ENCODE results near the gene ANGEL1. TPM values are rescaled to one million over a fixed set of nuclear protein-coding genes. Genes with fewer than 3 reads are reported as not detected.

Gene ANGEL1
- total and polyA plus RNA-seq, 9 of the 15 experiments (the other 6 are each of a cell fraction or from before 2014, with no cell fraction given), result 2.1 to 22.2 (median 7.3) TPM

DNA sequence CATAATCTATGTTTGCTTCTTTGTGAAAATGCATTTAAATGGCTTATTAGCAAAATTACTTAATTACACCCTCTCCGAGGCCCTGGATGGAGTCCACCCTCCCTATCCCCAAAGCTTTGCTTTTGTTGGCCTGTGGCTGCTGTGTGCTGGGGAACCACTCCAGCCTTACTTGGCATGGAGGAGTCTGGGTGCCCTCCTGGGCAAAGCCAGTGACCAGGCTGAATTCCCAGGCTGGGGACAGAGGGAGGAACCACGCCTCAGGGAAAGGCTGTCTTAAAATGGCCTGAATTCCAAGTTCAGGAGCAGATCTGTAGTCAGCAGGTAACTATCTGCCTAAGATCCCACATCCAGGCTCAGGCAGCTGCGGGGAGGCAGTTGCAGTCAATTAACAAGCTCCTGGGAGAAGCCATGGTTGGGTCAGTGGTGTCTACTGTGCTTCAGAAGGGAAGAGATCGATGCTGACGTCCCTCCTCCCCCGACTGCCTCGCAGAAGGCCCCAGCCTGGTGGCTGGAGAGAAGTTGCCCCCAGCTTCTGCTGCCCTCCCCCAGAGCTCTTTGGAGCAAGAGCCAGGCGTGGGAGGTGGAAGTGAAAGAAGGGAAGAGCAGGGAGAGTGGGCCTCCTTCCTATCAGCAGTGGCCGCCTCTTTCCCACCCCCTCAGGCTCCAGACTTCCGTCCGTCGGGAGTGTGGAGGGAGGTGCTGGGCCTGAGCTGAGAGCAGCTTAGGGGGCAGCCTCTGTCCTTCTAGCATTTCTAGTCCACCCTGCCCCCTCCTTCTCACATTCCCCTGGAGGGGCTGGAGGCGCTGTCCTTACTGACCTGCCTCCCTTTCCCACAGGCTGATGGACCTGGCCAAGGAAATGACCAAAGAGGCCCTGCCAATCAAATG lies 40.1 kb downstream of the ANGEL1 start (continued):
- TF ChIP-seq, protein P1, sequence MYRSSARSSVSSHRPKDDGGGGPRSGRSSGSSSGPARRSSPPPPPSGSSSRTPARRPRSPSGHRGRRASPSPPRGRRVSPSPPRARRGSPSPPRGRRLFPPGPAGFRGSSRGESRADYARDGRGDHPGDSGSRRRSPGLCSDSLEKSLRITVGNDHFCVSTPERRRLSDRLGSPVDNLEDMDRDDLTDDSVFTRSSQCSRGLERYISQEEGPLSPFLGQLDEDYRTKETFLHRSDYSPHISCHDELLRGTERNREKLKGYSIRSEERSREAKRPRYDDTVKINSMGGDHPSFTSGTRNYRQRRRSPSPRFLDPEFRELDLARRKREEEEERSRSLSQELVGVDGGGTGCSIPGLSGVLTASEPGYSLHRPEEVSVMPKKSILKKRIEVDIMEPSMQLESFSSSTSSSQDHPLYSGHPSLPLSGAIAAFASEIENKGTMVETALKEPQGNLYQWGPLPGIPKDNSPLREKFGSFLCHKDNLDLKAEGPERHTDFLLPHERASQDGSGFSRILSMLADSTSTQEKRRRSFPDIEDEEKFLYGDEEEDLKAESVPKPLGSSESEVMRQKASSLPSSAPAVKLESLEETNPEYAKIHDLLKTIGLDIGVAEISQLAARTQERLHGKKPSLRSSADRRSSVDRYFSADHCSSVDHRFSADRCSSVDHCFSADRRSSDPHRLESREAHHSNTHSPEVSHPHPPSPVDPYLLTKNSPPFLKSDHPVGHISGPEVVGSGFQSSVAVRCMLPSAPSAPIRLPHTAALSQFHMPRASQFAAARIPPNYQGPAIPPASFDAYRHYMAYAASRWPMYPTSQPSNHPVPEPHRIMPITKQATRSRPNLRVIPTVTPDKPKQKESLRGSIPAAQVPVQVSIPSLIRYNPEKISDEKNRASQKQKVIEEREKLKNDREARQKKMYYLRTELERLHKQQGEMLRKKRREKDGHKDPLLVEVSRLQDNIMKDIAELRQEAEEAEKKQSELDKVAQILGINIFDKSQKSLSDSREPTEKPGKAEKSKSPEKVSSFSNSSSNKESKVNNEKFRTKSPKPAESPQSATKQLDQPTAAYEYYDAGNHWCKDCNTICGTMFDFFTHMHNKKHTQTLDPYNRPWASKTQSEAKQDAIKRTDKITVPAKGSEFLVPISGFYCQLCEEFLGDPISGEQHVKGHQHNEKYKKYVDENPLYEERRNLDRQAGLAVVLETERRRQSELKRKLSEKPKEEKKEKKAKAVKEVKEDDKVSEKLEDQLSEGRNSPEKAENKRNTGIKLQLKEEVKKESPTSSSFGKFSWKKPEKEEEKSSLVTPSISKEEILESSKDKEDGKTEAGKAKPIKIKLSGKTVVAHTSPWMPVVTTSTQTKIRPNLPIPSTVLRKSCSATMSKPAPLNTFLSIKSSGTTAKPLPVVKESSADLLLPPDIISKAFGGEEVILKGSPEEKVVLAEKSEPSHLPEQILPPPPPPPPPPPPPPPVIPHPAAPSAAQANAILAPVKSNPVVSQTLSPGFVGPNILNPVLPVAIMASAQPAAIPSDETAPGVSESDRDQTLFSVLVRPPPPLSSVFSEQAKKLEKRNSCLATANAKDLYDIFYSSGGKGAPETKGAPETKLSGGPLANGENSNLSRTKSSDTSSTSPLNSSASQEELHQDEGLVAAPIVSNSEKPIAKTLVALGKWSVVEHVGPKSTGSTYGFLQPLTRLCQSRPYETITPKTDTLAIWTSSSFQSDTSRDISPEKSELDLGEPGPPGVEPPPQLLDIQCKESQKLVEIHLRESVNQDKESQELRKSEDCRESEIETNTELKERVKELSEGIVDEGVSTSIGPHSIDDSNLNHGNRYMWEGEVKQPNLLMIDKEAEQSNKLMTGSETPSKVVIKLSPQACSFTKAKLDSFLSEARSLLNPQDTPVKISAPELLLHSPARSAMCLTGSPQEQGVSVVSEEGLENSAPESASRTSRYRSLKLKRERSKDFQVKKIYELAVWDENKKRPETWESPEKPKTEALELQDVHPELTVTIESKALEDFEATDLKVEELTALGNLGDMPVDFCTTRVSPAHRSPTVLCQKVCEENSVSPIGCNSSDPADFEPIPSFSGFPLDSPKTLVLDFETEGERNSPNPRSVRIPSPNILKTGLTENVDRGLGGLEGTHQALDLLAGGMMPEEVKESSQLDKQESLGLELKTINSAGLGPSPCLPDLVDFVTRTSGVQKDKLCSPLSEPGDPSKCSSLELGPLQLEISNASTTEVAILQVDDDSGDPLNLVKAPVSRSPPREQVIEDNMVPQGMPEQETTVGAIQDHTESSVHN (IDR thresholded peaks at IDR 0.05; ENCODE audit: borderline replicate concordance in 1 of 2, low read depth in 1 of 2), result no peak
- TF ChIP-seq, protein P2, sequence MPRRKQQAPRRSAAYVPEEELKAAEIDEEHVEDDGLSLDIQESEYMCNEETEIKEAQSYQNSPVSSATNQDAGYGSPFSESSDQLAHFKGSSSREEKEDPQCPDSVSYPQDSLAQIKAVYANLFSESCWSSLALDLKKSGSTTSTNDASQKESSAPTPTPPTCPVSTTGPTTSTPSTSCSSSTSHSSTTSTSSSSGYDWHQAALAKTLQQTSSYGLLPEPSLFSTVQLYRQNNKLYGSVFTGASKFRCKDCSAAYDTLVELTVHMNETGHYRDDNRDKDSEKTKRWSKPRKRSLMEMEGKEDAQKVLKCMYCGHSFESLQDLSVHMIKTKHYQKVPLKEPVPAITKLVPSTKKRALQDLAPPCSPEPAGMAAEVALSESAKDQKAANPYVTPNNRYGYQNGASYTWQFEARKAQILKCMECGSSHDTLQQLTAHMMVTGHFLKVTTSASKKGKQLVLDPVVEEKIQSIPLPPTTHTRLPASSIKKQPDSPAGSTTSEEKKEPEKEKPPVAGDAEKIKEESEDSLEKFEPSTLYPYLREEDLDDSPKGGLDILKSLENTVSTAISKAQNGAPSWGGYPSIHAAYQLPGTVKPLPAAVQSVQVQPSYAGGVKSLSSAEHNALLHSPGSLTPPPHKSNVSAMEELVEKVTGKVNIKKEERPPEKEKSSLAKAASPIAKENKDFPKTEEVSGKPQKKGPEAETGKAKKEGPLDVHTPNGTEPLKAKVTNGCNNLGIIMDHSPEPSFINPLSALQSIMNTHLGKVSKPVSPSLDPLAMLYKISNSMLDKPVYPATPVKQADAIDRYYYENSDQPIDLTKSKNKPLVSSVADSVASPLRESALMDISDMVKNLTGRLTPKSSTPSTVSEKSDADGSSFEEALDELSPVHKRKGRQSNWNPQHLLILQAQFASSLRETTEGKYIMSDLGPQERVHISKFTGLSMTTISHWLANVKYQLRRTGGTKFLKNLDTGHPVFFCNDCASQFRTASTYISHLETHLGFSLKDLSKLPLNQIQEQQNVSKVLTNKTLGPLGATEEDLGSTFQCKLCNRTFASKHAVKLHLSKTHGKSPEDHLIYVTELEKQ (CRISPR knock-in tag; IDR thresholded peaks at IDR 0.05), result no peak
- TF ChIP-seq, protein P3, sequence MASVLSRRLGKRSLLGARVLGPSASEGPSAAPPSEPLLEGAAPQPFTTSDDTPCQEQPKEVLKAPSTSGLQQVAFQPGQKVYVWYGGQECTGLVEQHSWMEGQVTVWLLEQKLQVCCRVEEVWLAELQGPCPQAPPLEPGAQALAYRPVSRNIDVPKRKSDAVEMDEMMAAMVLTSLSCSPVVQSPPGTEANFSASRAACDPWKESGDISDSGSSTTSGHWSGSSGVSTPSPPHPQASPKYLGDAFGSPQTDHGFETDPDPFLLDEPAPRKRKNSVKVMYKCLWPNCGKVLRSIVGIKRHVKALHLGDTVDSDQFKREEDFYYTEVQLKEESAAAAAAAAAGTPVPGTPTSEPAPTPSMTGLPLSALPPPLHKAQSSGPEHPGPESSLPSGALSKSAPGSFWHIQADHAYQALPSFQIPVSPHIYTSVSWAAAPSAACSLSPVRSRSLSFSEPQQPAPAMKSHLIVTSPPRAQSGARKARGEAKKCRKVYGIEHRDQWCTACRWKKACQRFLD (CRISPR knock-in tag; IDR thresholded peaks at IDR 0.05), result peak; percentile 52; the same call in 1 of the 2 replicates
- 0 out of 2 replicates have a peak, but pooled peaks have one; percentile 13 for TF ChIP-seq KLF6 (CRISPR knock-in tag; IDR thresholded peaks at IDR 0.05; ENCODE audit: borderline replicate concordance)
- TF ChIP-seq ILK (tag; IDR thresholded peaks at IDR 0.05; ENCODE audit: borderline replicate concordance, low read depth), result no peak
- TF ChIP-seq MCM2 (IDR thresholded peaks at IDR 0.05; ENCODE audit: low read depth), result no peak
- TF ChIP-seq SMARCB1 (IDR thresholded peaks at IDR 0.05; ENCODE audit: insufficient read length, low read depth), result no peak
- TF ChIP-seq ZEB2 (IDR thresholded peaks at IDR 0.05), result no peak
- no peak for TF ChIP-seq TFAM (CRISPR knock-in tag; conservative IDR thresholded peaks at IDR 0.05)
- no peak for TF ChIP-seq FUS (optimal IDR thresholded peaks at IDR 0.05; ENCODE audit: low read depth, low read length)
- TF ChIP-seq C11orf30 (IDR thresholded peaks at IDR 0.05; ENCODE audit: low read depth), result no peak

All from K562 (cell line).